PC-9 (cell line): ENCODE data around the gene SLC22A23. TPM values are rescaled to one million over a fixed set of nuclear protein-coding genes. Genes with fewer than 3 reads are reported as not detected.

Experiments
- BruUV-seq: library from RNA; stranded (reverse); fragments of 400-500 nt; replicated peaks from 2 replicates; lab custom pipeline; 2021; lab: Mats Ljungman, UMichigan
- CTCF ChIA-PET: fragments of 300-600 bp; sonication (Branson Sonifier 250); formaldehyde crosslinking; loops from one replicate; lab custom pipeline; 2022; ENCODE audit warnings: antibody characterized with exemption; lab: Charles Lee
- POLR2A ChIA-PET: fragments of 300-600 bp; sonication (Branson Sonifier 250); formaldehyde crosslinking; loops from one replicate; lab custom pipeline; 2022; ENCODE audit warnings: antibody characterized with exemption; ENCODE audit not compliant: unreplicated experiment; lab: Charles Lee
- DNase-seq, 2 experiments: peaks; one replicate each; pipeline versions ENCODE4 v3.0.0 to v3.0.0-alpha.2; 2015 to 2022; ENCODE audit warnings: mixed read lengths in 1 of 2
- H2AFZ ChIP-seq: fragments of 200-600 bp; sonication (generic); 2 replicates; pipeline ENCODE4 v1.8.1; 2017; ENCODE audit warnings: antibody characterized with exemption
- H3F3A ChIP-seq: fragments of 200-600 bp; sonication (generic); 2 replicates; pipeline ENCODE4 v1.8.1; 2017; ENCODE audit warnings: antibody characterized with exemption, mild to moderate bottlenecking, low read depth; ENCODE audit not compliant: insufficient read depth
- H3K27ac ChIP-seq: fragments of 200-600 bp; sonication (generic); 2 replicates; pipeline ENCODE4 v1.6.1; 2016; ENCODE audit warnings: mixed run types
- H3K27me3 ChIP-seq: fragments of 200-600 bp; sonication (generic); 2 replicates; pipeline ENCODE4 v1.6.1; 2016; ENCODE audit warnings: low read depth, mixed run types; ENCODE audit not compliant: insufficient read depth
- H3K36me3 ChIP-seq: fragments of 200-600 bp; sonication (generic); 2 replicates; pipeline ENCODE4 v1.6.1; 2016; ENCODE audit warnings: low read depth, mixed run types
- H3K4me1 ChIP-seq: fragments of 200-600 bp; sonication (generic); replicated peaks from 2 replicates; pipeline ENCODE4 v1.6.1; 2016; ENCODE audit warnings: mixed run types; ENCODE audit not compliant: insufficient read depth
- H3K4me2 ChIP-seq: fragments of 200-600 bp; sonication (generic); 2 replicates; pipeline ENCODE4 v1.6.1; 2017; ENCODE audit warnings: mixed run types
- H3K4me3 ChIP-seq: fragments of 200-600 bp; sonication (generic); 2 replicates; pipeline ENCODE4 v1.6.1; 2016; ENCODE audit warnings: mixed run types
- H3K79me2 ChIP-seq: fragments of 200-600 bp; sonication (generic); 2 replicates; pipeline ENCODE4 v1.6.1; 2017; ENCODE audit warnings: low read depth, mixed run types
- H3K9me2 ChIP-seq: fragments of 200-600 bp; sonication (generic); 2 replicates; pipeline ENCODE4 v1.8.1; 2017; ENCODE audit warnings: mild to moderate bottlenecking; ENCODE audit not compliant: insufficient read depth
- H3K9me3 ChIP-seq: fragments of 200-600 bp; sonication (generic); 2 replicates; pipeline ENCODE4 v1.8.1; 2016; ENCODE audit warnings: low read depth; ENCODE audit not compliant: insufficient read depth
- H4K20me1 ChIP-seq: fragments of 200-600 bp; sonication (generic); 2 replicates; pipeline ENCODE4 v1.8.1; 2017; ENCODE audit not compliant: insufficient read depth
- CTCF ChIP-seq: fragments of 200-600 bp; sonication (generic); conservative IDR thresholded peaks from 2 replicates; pipeline ENCODE4 v1.6.1; 2017; ENCODE audit warnings: mixed run types, antibody characterized with exemption, mild to moderate bottlenecking, moderate library complexity
- EZH2 ChIP-seq: fragments of 200-600 bp; sonication (generic); IDR thresholded peaks from 2 replicates; pipeline ENCODE4 v1.8.0; 2017; ENCODE audit warnings: antibody characterized with exemption, low read depth
- intact Hi-C: fragments of 100-400 bp; cut with micrococcal nuclease; formaldehyde crosslinking; loops from one replicate; pipeline ENCODE4 v1.10.0; 2022; ENCODE audit not compliant: unreplicated experiment
- total RNA-seq: library from RNA; stranded (reverse); gene quantifications from 2 replicates; pipeline ENCODE4 v1.2.3, GENCODE V29; 2021

The SLC22A23 gene
- total RNA-seq, 1 experiment from 2014 or later: 13.5 TPM

GRCh38 chr6:3340894-3341293 lies 116.0 kb downstream of the SLC22A23 start:
- DNase-seq: no peak
- Histone ChIP-seq H3K9me3 (no peaks in the 10 kb centered on the region), H3F3A (no peaks in the 10 kb centered on the region), H3K4me2 (no peak overlapping the region), H2AFZ (no peak overlapping the region), H3K4me1 (peaks cover 8% of the 10 kb centered on the region), H3K27me3 (no peaks in the 10 kb centered on the region), H3K4me3 (no peak overlapping the region), H4K20me1 (no peaks in the 10 kb centered on the region), H3K27ac (no peak overlapping the region), H3K9me2 (no peaks in the 10 kb centered on the region), H3K79me2 (no peaks in the 10 kb centered on the region), H3K36me3 (no peaks in the 10 kb centered on the region)
- intact Hi-C loops: no loop called here
- POLR2A ChIA-PET: interaction anchor here (0.6 kb wide), 1 partner anchor 79 kb away, joined by 8 read pairs; no protein-coding TSS in a partner anchor
- BruUV-seq: no TSS peak
- CTCF ChIA-PET: no interaction called here
- TF ChIP-seq EZH2 (no peak), CTCF (no peak)

- ChIA-PET CTCF (no interaction called here), POLR2A (interaction anchor here (0.6 kb wide), 1 partner anchor 80 kb away, joined by 8 read pairs; no protein-coding TSS in a partner anchor)
- H3K4me2 ChIP-seq: no peak overlapping the region
Measured at GRCh38 chr6:3340358-3340802, 116.5 kb downstream of the SLC22A23 start.

GRCh38 chr6:3339811-3340210 lies 117.0 kb downstream of the SLC22A23 start:
- H3K4me1 ChIP-seq: peaks cover 8% of the 10 kb centered on the region
- no peaks in the 10 kb centered on the region for H3K9me2 ChIP-seq
- no peak for TF ChIP-seq EZH2
- TF ChIP-seq CTCF: no peak
- no peak overlapping the region for H3K27ac ChIP-seq
- DNase-seq: no peak
- no peak overlapping the region for H2AFZ ChIP-seq
- H3K9me3 ChIP-seq: no peaks in the 10 kb centered on the region
- H3K79me2 ChIP-seq: no peaks in the 10 kb centered on the region
- BruUV-seq: no TSS peak
- H3K27me3 ChIP-seq: no peaks in the 10 kb centered on the region
- intact Hi-C loops: no loop called here
- no peak overlapping the region for H3K4me3 ChIP-seq
- ChIA-PET CTCF (no interaction called here), POLR2A (no interaction called here)
- H3F3A ChIP-seq: no peaks in the 10 kb centered on the region
- no peak overlapping the region for H3K4me2 ChIP-seq
- no peaks in the 10 kb centered on the region for H3K36me3 ChIP-seq
- no peaks in the 10 kb centered on the region for H4K20me1 ChIP-seq

More at GRCh38 chr6:3340358-3340802, 116.5 kb downstream of the SLC22A23 start:
- no peak overlapping the region for H3K4me3 ChIP-seq
- H3K9me2 ChIP-seq: no peaks in the 10 kb centered on the region
- DNase-seq: no peak
- H2AFZ ChIP-seq: no peak overlapping the region
- H3F3A ChIP-seq: no peaks in the 10 kb centered on the region
- H3K27me3 ChIP-seq: no peaks in the 10 kb centered on the region
- TF ChIP-seq CTCF (no peak), EZH2 (no peak)
- peaks cover 8% of the 10 kb centered on the region for H3K4me1 ChIP-seq
- no peaks in the 10 kb centered on the region for H4K20me1 ChIP-seq
- H3K36me3 ChIP-seq: no peaks in the 10 kb centered on the region
- H3K9me3 ChIP-seq: no peaks in the 10 kb centered on the region
- H3K79me2 ChIP-seq: no peaks in the 10 kb centered on the region
- intact Hi-C loops: no loop called here
- no peak overlapping the region for H3K27ac ChIP-seq
- BruUV-seq: no TSS peak
